Osteoblast (primary cell): ENCODE measurements around the gene CCIN. TPM values are rescaled to one million over a fixed set of nuclear protein-coding genes. Genes with fewer than 3 reads are reported as not detected.
"Not testable (repeated sequence)": the region's sequence is repeated elsewhere in the genome, so short reads cannot be mapped to it uniquely, and the experiment has no call there.

Source experiments
- DNase-seq: peaks from one replicate; pipeline ENCODE4 v3.0.0; 2011; ENCODE audit warnings: low spot score, mixed read lengths; ENCODE audit not compliant: insufficient read length; ENCODE audit errors: missing footprints
- H2AFZ ChIP-seq: 2 replicates; pipeline ENCODE4 v1.6.0; 2011; ENCODE audit warnings: mild to moderate bottlenecking, low read length
- H3K27ac ChIP-seq: 2 replicates; pipeline ENCODE4 v1.5.1; 2011; ENCODE audit warnings: mild to moderate bottlenecking, low read depth, low read length, moderate library complexity
- H3K27me3 ChIP-seq: 2 replicates; pipeline ENCODE4 v1.6.0; 2012; ENCODE audit warnings: mild to moderate bottlenecking, control low read depth, inconsistent platforms, low read length, moderate library complexity; ENCODE audit not compliant: insufficient read depth
- H3K36me3 ChIP-seq: 2 replicates; pipeline ENCODE4 v1.5.1; 2011; ENCODE audit warnings: mild to moderate bottlenecking, low read length, control low read depth, moderate library complexity; ENCODE audit not compliant: insufficient read depth
- H3K4me1 ChIP-seq: 2 replicates; pipeline ENCODE4 v1.5.1; 2011; ENCODE audit warnings: mild to moderate bottlenecking, low read length, control low read depth, moderate library complexity; ENCODE audit not compliant: insufficient read depth
- H3K4me2 ChIP-seq: 2 replicates; pipeline ENCODE4 v1.6.0; 2011; ENCODE audit warnings: mild to moderate bottlenecking, low read length; ENCODE audit not compliant: insufficient read depth
- H3K4me3 ChIP-seq: fragments of 200-600 bp; sonication (generic); 3 replicates; pipeline ENCODE4 v1.5.1; 2012; ENCODE audit warnings: mild to moderate bottlenecking, low read length, inconsistent platforms; ENCODE audit not compliant: insufficient read depth
- H3K79me2 ChIP-seq: 2 replicates; pipeline ENCODE4 v1.6.0; 2012; ENCODE audit warnings: mild to moderate bottlenecking, low read length, control low read depth, inconsistent platforms; ENCODE audit not compliant: insufficient read depth
- H3K9me3 ChIP-seq: 2 replicates; pipeline ENCODE4 v1.5.1; 2011; ENCODE audit warnings: low read depth, low read length, control low read depth
- H4K20me1 ChIP-seq: 2 replicates; pipeline ENCODE4 v1.6.0; 2012; ENCODE audit warnings: mild to moderate bottlenecking, low read length, control low read depth; ENCODE audit not compliant: insufficient read depth
- total RNA-seq: library from RNA; depleted of rRNA; stranded (reverse); fragments of >200 nt; gene quantifications from 2 replicates; pipeline ENCODE4 v1.2.3, GENCODE V29; 2012
- TF ChIP-seq, protein P1 (sequence below): IDR thresholded peaks from 2 replicates; pipeline ENCODE4 v1.5.1; 2011; ENCODE audit warnings: mild to moderate bottlenecking, low read depth, low read length, moderate library complexity; ENCODE audit errors: extremely low read depth

The CCIN gene
- total RNA-seq, 1 donor, result 2.2 TPM

DNA sequence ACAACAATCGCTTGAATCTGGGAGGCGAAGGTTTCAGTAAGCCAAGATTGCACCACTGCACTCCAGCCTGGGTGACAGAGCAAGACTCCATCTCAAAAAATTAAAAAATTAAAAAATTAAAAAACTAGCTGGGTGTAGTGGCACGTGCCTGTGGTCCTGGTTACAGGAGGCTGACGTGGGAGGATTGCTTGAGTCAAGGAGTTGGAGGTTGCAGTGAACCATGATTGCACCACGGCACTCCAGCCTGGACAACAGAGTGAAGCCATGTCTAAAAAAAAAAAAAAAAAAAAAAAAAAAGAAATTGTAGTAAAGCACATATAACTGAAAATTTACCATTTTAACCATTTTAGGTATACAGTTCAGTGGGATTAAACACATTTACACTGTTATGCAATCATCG lies 13.1 kb upstream of the CCIN start:
- no peak overlapping the region for H3K27ac ChIP-seq
- TF ChIP-seq, protein P1, sequence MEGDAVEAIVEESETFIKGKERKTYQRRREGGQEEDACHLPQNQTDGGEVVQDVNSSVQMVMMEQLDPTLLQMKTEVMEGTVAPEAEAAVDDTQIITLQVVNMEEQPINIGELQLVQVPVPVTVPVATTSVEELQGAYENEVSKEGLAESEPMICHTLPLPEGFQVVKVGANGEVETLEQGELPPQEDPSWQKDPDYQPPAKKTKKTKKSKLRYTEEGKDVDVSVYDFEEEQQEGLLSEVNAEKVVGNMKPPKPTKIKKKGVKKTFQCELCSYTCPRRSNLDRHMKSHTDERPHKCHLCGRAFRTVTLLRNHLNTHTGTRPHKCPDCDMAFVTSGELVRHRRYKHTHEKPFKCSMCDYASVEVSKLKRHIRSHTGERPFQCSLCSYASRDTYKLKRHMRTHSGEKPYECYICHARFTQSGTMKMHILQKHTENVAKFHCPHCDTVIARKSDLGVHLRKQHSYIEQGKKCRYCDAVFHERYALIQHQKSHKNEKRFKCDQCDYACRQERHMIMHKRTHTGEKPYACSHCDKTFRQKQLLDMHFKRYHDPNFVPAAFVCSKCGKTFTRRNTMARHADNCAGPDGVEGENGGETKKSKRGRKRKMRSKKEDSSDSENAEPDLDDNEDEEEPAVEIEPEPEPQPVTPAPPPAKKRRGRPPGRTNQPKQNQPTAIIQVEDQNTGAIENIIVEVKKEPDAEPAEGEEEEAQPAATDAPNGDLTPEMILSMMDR, result no peak
- H2AFZ ChIP-seq, result no peak overlapping the region
- H4K20me1 ChIP-seq, result no peaks in the 10 kb centered on the region
- H3K36me3 ChIP-seq, result peaks cover 12% of the 10 kb centered on the region
- no peaks in the 10 kb centered on the region for H3K27me3 ChIP-seq
- peaks cover 48% of the 10 kb centered on the region for H3K4me1 ChIP-seq
- no peak for DNase-seq
- no peak overlapping the region for H3K4me2 ChIP-seq
- H3K9me3 ChIP-seq, result no peaks in the 10 kb centered on the region
- H3K4me3 ChIP-seq, result no peak overlapping the region
- no peaks in the 10 kb centered on the region for H3K79me2 ChIP-seq

DNA sequence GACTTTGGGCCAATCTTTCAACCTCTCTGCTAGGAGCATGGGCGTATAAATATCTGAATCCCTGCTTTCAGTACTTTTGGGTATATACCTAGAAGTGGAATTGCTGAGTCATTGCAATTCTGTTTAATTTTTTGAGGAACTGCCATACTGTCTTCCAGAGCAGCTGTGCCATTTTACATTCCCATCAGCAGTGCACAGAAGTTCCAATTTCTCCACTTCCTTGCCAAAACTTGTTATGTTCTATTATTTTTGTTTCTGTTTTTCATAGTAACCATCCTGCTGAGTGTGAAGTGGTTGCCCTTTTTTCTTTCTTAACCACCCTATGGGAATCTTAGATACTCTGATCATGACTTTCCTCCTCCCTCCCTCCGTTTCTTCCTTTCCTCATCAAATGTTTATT lies 11.1 kb upstream of the CCIN start:
- H3K27ac ChIP-seq, result peak overlapping the region; percentile 5
- no peaks in the 10 kb centered on the region for H3K27me3 ChIP-seq
- H3K4me3 ChIP-seq, result no peak overlapping the region
- no peak for DNase-seq
- H3K4me2 ChIP-seq, result no peak overlapping the region
- H2AFZ ChIP-seq, result no peak overlapping the region
- TF ChIP-seq, protein P1, result no peak
- H3K79me2 ChIP-seq, result no peaks in the 10 kb centered on the region
- no peaks in the 10 kb centered on the region for H3K9me3 ChIP-seq
- peaks cover 55% of the 10 kb centered on the region for H3K4me1 ChIP-seq
- H3K36me3 ChIP-seq, result peaks cover 12% of the 10 kb centered on the region
- no peaks in the 10 kb centered on the region for H4K20me1 ChIP-seq

DNA sequence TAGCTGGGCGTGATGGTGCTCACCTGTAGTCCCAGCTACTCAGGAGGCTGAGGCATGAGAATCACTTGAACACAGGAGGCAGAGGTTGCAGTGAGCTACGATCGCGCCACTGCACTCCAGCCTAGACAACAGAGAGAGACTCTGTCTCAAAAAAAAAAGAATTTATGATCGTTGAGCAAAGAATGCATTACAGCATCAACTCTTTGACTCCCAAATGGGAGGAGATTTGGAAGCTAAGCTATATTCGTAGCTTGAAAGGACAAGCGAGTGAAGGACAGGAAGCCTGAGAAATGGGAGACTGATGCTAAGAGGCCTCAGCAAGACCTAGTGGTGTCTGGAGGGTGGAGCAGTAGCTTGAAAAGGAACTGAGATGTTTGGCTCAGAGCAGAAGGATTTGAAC lies 10.3 kb upstream of the CCIN start:
- Histone ChIP-seq H3K27me3 (no peaks in the 10 kb centered on the region), H3K4me2 (no peak overlapping the region), H3K4me1 (peaks cover 58% of the 10 kb centered on the region), H3K27ac (peak overlapping the region; percentile 55), H3K9me3 (no peaks in the 10 kb centered on the region), H4K20me1 (no peaks in the 10 kb centered on the region), H3K4me3 (no peak overlapping the region), H2AFZ (no peak overlapping the region), H3K36me3 (peaks cover 8% of the 10 kb centered on the region), H3K79me2 (no peaks in the 10 kb centered on the region)
- peak; percentile 75 for DNase-seq
- TF ChIP-seq, protein P1, result no peak

DNA sequence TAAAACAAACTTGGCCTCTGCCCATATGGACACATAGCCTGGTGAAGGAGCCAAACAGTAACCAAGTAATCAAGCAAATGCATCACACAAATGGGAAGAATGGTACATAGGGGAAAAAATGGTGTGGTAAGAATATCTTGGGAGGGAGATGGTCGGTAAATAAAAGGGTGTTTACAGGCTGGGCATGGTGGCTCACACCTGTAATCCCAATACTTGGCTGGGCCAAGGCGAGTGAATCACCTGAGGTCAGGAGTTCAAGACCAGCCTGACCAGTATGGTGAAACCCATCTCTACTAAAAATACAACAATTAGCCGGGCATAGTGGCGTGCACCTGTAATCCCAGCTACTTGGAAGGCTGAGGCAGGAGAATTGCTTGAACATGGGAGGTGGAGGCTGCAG lies 9.7 kb upstream of the CCIN start:
- H3K36me3 ChIP-seq, H3K4me3 ChIP-seq, H3K4me2 ChIP-seq, H3K9me3 ChIP-seq, DNase-seq, H3K79me2 ChIP-seq, H3K27me3 ChIP-seq, H4K20me1 ChIP-seq, H2AFZ ChIP-seq: not testable (repeated sequence)
- Histone ChIP-seq H3K4me1 (peaks cover 59% of the 10 kb centered on the region), H3K27ac (peak overlapping the region; percentile 55)

DNA sequence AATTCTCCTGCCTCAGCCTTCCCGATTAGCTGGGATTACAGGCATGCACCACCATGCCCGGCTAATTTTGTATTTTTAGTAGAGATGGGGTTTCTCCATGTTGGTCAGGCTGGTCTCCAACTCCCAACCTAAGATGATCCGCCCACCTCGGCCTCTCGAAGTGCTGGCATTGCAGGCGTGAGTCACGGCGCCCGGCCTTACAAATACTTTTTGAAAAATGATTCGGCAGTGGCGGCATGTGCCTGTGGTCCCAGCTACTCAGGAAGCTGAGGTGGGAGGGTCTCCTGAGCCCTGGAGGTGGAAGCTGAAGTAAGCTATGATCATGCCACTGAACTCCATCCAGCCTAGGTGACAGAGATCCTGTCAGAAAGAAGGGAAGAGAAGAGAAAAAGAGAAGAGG lies 9.1 kb upstream of the CCIN start:
- H3K9me3 ChIP-seq, H3K79me2 ChIP-seq, DNase-seq, H3K4me3 ChIP-seq, H3K27me3 ChIP-seq, H3K36me3 ChIP-seq, H2AFZ ChIP-seq, H3K4me2 ChIP-seq, H4K20me1 ChIP-seq: not testable (repeated sequence)
- Histone ChIP-seq H3K4me1 (peaks cover 59% of the 10 kb centered on the region), H3K27ac (peak overlapping the region; percentile 60)
